Naive B cell (primary cell): ENCODE measurements around the gene CDK14. TPM values are rescaled to one million over a fixed set of nuclear protein-coding genes. Genes with fewer than 3 reads are reported as not detected.

Source experiments
- ATAC-seq, 2 donors: fragments of 150-1000 bp; cut with Tn5 transposase; 2 replicates each; pipeline ENCODE4 v1.10.0; 2021; ENCODE audit warnings: low read depth in 2 of 2, mild to moderate bottlenecking in 2 of 2, moderate library complexity in 2 of 2
- DNase-seq: peaks from one replicate; pipeline ENCODE4 v3.0.0; 2022
- H3K27ac Mint-ChIP-seq, 6 donors: one replicate each; pipeline ENCODE4 v1.8.0; 2020 to 2022; ENCODE audit warnings: mild to moderate bottlenecking in 6 of 6, mixed read lengths in 6 of 6, moderate library complexity in 5 of 6, inconsistent platforms in 2 of 6
- H3K27me3 Mint-ChIP-seq, 3 donors: one replicate each; pipeline ENCODE4 v1.8.0; 2021 to 2022; ENCODE audit warnings: mixed read lengths in 3 of 3, mild to moderate bottlenecking in 1 of 3
- H3K36me3 Mint-ChIP-seq, 2 donors: one replicate each; pipeline ENCODE4 v1.8.0; 2020 to 2022; ENCODE audit warnings: mixed read lengths in 2 of 2, inconsistent platforms in 1 of 2, mild to moderate bottlenecking in 1 of 2
- H3K4me1 Mint-ChIP-seq, 3 donors: one replicate each; pipeline ENCODE4 v1.8.0; 2020 to 2022; ENCODE audit warnings: mixed read lengths in 3 of 3, inconsistent platforms in 1 of 3, mild to moderate bottlenecking in 1 of 3, moderate library complexity in 1 of 3
- H3K4me3 Mint-ChIP-seq, 8 donors: one replicate each; pipeline ENCODE4 v1.8.0; 2020 to 2022; ENCODE audit warnings: mild to moderate bottlenecking in 8 of 8, mixed read lengths in 8 of 8, moderate library complexity in 8 of 8, inconsistent platforms in 2 of 8
- H3K9me3 Mint-ChIP-seq, 7 donors: one replicate each; pipeline ENCODE4 v1.8.0; 2020 to 2022; ENCODE audit warnings: mixed read lengths in 7 of 7, mild to moderate bottlenecking in 5 of 7, inconsistent platforms in 2 of 7, moderate library complexity in 1 of 7
- polyA plus RNA-seq, 6 donors: library from polyadenylated mRNA; unstranded; fragments of 300-500 nt; fragmentation: Illumina TruSeq; gene quantifications; one replicate each; pipeline ENCODE4 v1.2.3, GENCODE V29; 2021; ENCODE audit warnings: low read depth in 6 of 6

CDK14 gene
- polyA plus RNA-seq, 6 donors from 2014 or later = 22.8 to 55.5 (median 42.3) TPM

DNA sequence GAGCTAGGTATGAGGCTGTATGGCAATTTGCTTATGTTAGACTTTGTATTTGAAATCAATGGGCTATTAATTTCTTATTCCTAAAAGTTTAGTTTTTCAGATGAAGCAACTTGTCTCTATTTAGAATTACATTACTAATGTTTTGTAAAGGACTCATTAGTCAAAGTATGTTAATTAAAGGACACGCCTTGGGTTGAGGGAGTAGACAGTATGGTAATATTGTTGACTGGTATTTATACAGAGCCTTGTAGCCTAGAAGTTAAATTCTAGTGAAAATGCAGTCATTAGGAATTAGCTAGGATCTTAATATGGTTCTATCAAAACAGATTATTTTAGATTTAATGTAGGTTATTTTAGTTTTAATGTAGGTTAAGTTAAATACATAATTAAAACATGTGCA is 6.2 kb downstream of the CDK14 start:
- Mint-ChIP-seq H3K27ac (no peak overlapping the region), H3K9me3 (no peaks in the 10 kb centered on the region), H3K4me3 (no peak overlapping the region), H3K4me1 (peaks cover 48 to 76% (median 61%) of the 10 kb centered on the region in 3 donors), H3K27me3 (no peaks in the 10 kb centered on the region), H3K36me3 (no peaks in the 10 kb centered on the region)
- ATAC-seq (no peak), DNase-seq (no peak)

DNA sequence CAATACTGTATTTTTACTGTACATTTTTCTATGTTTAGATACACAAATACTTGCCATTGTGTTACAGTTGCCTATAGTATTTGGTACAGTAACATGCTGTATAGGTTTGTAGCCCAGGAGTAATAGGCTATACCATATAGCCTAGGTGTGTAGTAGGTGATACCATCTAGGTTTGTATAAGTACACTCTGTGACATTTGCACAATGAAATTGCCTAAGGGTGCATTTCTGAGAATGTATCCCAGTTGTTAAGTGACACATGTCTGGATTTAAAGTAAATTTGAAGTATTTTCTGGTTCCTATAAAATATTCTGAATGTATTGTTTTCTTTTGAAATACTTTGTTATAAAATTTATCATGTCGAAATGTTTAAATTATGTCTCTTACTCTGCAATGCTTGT is 7.2 kb downstream of the CDK14 start:
- DNase-seq = no peak
- H3K27ac Mint-ChIP-seq = no peak overlapping the region
- H3K9me3 Mint-ChIP-seq = no peaks in the 10 kb centered on the region
- ATAC-seq = no peak
- H3K27me3 Mint-ChIP-seq = no peaks in the 10 kb centered on the region
- H3K36me3 Mint-ChIP-seq = no peaks in the 10 kb centered on the region
- no peak overlapping the region for H3K4me3 Mint-ChIP-seq
- peaks cover 44 to 66% (median 50%) of the 10 kb centered on the region in 3 donors for H3K4me1 Mint-ChIP-seq

DNA sequence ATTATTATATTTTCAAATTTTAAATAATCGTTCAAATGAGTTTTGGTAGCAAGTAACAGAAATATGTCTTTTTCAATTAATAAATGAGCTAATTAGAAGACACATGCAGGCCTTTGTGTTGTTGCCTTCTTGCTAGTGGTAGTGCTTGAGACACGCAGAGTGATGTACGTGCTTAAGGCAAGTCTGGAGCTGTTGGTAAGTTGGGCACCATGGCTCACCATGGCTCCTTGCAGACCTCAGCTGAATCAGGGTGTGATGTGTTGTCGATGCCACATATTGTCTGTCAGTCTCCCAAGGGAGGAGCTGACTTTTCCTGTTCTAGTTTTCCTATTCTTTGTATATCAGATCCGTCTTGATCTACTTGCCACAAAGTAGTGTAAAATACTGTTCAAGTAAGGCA is 8.3 kb downstream of the CDK14 start:
- peak overlapping the region in 1 of 6 donors; percentile 68 for H3K27ac Mint-ChIP-seq
- peaks cover 43 to 62% (median 48%) of the 10 kb centered on the region in 3 donors for H3K4me1 Mint-ChIP-seq
- DNase-seq (no peak), ATAC-seq (no peak)
- no peaks in the 10 kb centered on the region for H3K27me3 Mint-ChIP-seq
- no peaks in the 10 kb centered on the region for H3K36me3 Mint-ChIP-seq
- no peak overlapping the region for H3K4me3 Mint-ChIP-seq
- no peaks in the 10 kb centered on the region for H3K9me3 Mint-ChIP-seq

DNA sequence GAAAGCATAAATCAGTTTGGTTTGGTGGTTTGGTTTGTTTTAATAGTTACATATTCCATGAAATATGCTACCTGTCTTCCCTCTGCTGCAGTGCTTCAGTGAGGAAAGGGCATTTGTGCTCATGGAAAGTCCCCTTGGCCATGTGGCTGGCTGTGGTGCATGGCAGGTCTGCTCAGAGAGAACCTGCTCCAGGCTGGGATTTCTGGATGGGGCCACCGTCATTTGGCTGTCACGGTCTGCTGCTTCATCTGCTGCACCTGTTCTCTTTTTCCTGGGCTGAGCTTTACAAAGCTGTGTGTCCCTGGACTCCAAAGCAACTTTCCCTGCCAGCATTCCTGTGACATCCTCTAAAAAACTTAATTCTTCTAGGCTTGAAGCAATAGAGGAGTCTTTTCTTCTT is 8.9 kb downstream of the CDK14 start:
- H3K27me3 Mint-ChIP-seq = no peaks in the 10 kb centered on the region
- peaks cover 0 to 5% of the 10 kb centered on the region in 2 donors for H3K36me3 Mint-ChIP-seq
- DNase-seq (peak; percentile 16), ATAC-seq (peak; percentile 45 to 62)
- H3K9me3 Mint-ChIP-seq = no peaks in the 10 kb centered on the region
- H3K27ac Mint-ChIP-seq = peak overlapping the region in 3 of 6 donors; percentile 35 to 68 (median 55)
- peaks cover 43 to 60% (median 48%) of the 10 kb centered on the region in 3 donors for H3K4me1 Mint-ChIP-seq
- peak overlapping the region in 2 of 8 donors; percentile 25 to 30 for H3K4me3 Mint-ChIP-seq

DNA sequence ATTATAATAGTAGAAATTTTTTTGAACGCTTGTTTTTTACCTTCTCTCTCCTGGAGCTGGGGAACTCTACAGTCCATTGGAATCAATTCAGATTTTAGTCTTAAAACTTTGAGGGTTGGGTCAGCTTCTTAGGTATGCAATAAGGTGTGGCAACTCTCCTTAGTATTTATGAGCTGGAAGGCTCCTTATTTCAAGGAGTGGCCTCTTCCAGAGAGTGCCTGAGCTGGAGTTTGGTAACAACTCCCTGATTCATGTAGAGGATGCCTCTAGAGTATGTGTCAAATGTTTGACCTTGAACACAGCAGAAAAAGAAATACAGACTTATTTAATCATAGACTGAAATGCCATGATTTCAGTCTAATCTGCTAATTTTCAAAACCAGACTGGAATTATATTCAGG is 11.1 kb downstream of the CDK14 start:
- Mint-ChIP-seq H3K9me3 (no peaks in the 10 kb centered on the region), H3K27ac (no peak overlapping the region), H3K4me1 (peaks cover 48 to 60% (median 50%) of the 10 kb centered on the region in 3 donors), H3K4me3 (no peak overlapping the region), H3K27me3 (no peaks in the 10 kb centered on the region), H3K36me3 (peaks cover 6 to 8% of the 10 kb centered on the region in 2 donors)
- DNase-seq (no peak), ATAC-seq (no peak)

DNA sequence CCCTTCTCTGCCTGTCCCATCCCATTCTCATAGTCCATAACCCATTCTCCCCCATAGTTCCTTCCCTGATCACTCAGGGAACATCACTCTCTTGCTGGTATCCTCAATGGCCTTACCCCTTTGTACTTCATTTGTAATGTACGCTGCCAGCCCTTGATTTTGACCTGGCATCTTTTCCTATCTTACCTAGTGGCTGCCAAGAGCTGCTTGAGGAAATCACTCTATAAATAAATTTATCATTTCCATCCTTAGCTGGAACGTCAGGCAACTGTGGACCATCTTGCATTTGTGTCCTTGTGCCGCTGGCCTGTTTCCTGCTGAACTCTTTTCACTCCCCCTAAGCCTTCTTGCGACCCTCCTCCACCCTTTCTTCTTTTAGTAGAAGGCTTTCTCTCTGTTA is 14.0 kb downstream of the CDK14 start:
- no peak for ATAC-seq
- DNase-seq = no peak
- H3K4me3 Mint-ChIP-seq = no peak overlapping the region
- H3K4me1 Mint-ChIP-seq = peaks cover 49 to 56% (median 52%) of the 10 kb centered on the region in 3 donors
- H3K9me3 Mint-ChIP-seq = no peaks in the 10 kb centered on the region
- no peaks in the 10 kb centered on the region for H3K27me3 Mint-ChIP-seq
- H3K36me3 Mint-ChIP-seq = peaks cover 6 to 8% of the 10 kb centered on the region in 2 donors
- peak overlapping the region in 1 of 6 donors; percentile 18 for H3K27ac Mint-ChIP-seq

DNA sequence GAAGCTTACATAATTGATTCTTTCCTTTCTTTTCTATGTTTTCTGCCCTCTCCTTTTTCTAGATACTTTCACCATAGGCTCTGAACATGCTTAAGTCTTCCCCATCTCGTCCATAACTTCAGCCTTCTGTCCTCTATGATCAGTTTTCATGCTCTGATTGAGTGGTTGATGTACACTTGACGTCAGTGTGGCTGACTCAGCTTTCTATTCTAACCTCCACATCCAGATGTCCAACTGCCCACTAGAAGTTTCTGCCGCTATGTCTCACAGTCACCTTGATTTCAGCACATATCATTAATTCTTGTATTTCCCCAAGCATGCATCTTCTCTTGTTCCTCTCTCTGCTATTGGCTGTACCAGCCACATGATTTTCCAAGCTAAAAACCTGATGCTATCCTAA is 15.0 kb downstream of the CDK14 start:
- peaks cover 40 to 55% (median 52%) of the 10 kb centered on the region in 3 donors for H3K4me1 Mint-ChIP-seq

DNA sequence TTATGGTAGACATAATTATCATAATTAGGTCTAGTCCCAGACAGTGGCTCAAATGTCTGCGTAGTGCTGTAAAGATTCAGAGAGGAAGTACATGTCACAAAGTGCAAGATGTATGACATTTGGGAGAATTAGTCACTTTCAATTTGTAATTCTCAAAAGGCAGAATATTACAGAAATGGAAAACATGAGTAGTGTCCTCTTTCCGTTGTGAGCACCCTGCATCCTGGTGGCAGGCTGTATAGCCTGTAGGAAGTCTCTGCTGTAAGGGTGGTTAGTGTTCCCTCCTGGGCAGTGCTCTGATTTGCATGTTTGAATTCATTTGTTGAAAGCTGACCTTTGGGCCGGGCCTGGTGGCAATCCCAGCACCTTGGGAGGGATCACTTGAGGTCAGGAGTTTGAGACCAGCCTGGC is 17.0 kb downstream of the CDK14 start:
- peaks cover 44 to 67% (median 60%) of the 10 kb centered on the region in 3 donors for H3K4me1 Mint-ChIP-seq
- peak overlapping the region; percentile 12 to 83 (median 60) for H3K4me3 Mint-ChIP-seq
- peak; percentile 14 for DNase-seq
- no peaks in the 10 kb centered on the region for H3K27me3 Mint-ChIP-seq
- H3K9me3 Mint-ChIP-seq = no peaks in the 10 kb centered on the region
- peaks cover 6 to 8% of the 10 kb centered on the region in 2 donors for H3K36me3 Mint-ChIP-seq
- ATAC-seq = peak; percentile 67 to 80
- peak overlapping the region; percentile 33 to 96 (median 80) for H3K27ac Mint-ChIP-seq

More for the DNA sequence above, 15.0 kb downstream of the CDK14 start:
- peaks cover 6 to 8% of the 10 kb centered on the region in 2 donors for H3K36me3 Mint-ChIP-seq
- DNase-seq (no peak), ATAC-seq (no peak)
- H3K27ac Mint-ChIP-seq = peak overlapping the region in 5 of 6 donors; percentile 39 to 90 (median 72)
- no peak overlapping the region for H3K4me3 Mint-ChIP-seq
- H3K9me3 Mint-ChIP-seq = no peaks in the 10 kb centered on the region
- no peaks in the 10 kb centered on the region for H3K27me3 Mint-ChIP-seq

DNA sequence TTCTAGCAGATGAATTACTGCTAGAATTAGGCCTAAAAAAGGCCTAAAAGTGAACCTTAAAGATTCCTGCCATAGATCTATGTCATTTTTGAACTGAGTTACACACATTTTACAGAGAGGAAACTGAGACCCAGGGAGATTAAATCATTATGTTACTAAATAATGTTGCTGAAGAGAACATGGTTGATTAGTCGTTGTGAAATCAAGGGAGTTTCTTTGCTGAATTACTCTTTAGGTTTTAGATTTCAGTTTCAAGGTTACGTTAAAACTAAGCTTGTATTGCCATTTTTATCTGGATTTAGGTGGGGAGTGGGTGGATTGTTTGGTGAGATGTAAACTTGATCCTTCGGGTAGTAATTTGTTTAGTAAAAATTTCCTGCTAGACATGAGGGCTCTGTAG is 21.3 kb downstream of the CDK14 start:
- Mint-ChIP-seq H3K4me1 (peaks cover 40 to 61% (median 57%) of the 10 kb centered on the region in 3 donors), H3K27ac (peak overlapping the region in 3 of 6 donors; percentile 0 to 65 (median 6)), H3K9me3 (no peaks in the 10 kb centered on the region), H3K27me3 (no peaks in the 10 kb centered on the region), H3K36me3 (no peaks in the 10 kb centered on the region), H3K4me3 (no peak overlapping the region)
- ATAC-seq (no peak), DNase-seq (no peak)

DNA sequence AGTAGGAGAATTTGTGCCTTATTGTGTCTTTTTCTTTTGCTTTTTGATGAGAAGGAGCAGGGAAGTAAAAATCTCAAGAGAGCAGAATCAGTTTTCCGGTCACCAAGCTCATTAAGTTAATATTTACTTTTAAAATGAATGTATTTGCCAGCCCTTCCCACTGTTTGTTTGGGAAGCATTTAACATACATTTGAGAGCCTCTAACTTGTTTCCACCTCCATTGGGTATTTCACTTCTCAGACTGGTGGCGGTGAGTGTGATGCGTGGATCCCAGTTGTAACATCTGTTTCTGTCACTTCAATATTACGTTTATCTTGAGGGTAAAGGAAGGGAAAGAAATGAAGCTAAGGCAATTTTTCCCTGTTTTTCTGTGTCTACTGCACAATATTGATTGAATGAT is 22.8 kb downstream of the CDK14 start:
- no peaks in the 10 kb centered on the region for H3K36me3 Mint-ChIP-seq

DNA sequence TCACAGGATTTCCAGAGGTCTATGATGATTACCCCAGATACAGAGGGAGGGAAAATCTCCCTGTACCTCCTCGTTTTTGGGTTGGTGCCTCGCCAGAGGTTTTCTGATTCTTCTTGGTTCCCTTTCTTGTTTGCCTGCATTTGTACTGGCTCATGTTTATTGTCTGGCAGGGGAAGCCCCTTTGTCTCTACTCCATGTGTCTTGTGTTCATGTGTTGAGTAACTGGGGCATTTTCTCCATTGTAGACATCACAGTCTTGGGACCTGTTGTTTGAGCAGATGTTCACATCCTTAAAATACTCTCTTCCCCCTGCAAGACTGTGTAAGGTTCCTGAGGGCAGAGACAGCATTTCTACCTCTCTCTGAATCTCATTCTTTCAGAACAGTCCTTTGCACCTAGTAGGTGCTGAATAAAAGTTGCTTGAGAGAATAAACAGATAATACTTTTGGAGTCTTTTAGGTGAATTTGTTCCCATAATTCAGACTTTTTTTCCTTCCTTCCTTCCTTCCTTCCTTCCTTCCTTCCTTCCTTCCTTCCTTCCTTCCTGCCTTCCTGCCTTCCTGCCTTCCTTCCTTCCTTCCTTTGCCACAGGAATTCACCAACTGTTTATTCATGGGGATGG is 25.1 kb downstream of the CDK14 start:
- Mint-ChIP-seq H3K4me3 (peak overlapping the region in 1 of 8 donors; percentile 65), H3K27ac (peak overlapping the region in 4 of 6 donors; percentile 4 to 79 (median 58)), H3K9me3 (no peaks in the 10 kb centered on the region), H3K36me3 (peaks cover 0 to 5% of the 10 kb centered on the region in 2 donors), H3K27me3 (no peaks in the 10 kb centered on the region), H3K4me1 (peaks cover 33 to 65% (median 51%) of the 10 kb centered on the region in 3 donors)
- DNase-seq (no peak), ATAC-seq (peak; percentile 76 to 83)

More for the DNA sequence above, 22.8 kb downstream of the CDK14 start:
- DNase-seq = no peak
- H3K4me3 Mint-ChIP-seq = no peak overlapping the region
- H3K27me3 Mint-ChIP-seq = no peaks in the 10 kb centered on the region
- H3K27ac Mint-ChIP-seq = no peak overlapping the region
- no peaks in the 10 kb centered on the region for H3K9me3 Mint-ChIP-seq
- no peak for ATAC-seq
- H3K4me1 Mint-ChIP-seq = peaks cover 33 to 61% (median 50%) of the 10 kb centered on the region in 3 donors

DNA sequence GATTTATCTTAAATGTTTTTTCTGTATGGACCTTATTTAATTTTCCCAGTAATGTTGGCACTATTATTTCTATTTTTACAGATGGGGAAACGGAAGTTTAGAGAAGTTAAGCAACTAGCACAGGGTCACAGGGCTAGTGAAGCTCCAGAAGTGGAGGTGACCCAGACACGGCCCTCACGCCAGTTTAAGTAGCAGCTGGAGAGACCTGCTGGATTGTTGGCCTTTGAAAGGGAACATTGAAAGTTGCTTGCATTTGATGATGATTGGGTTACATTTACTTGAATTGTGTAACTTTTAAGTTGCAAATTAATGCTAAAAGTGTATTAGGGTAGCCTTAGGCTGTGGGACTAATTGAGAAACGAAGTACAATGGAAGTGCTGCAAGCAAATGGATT is 25.6 kb downstream of the CDK14 start:
- peak overlapping the region in 3 of 6 donors; percentile 38 to 79 (median 49) for H3K27ac Mint-ChIP-seq
- no peaks in the 10 kb centered on the region for H3K27me3 Mint-ChIP-seq
- H3K36me3 Mint-ChIP-seq = peaks cover 0 to 5% of the 10 kb centered on the region in 2 donors
- DNase-seq (no peak), ATAC-seq (no peak)
- peaks cover 33 to 62% (median 51%) of the 10 kb centered on the region in 3 donors for H3K4me1 Mint-ChIP-seq
- no peaks in the 10 kb centered on the region for H3K9me3 Mint-ChIP-seq
- H3K4me3 Mint-ChIP-seq = peak overlapping the region in 1 of 8 donors; percentile 65

DNA sequence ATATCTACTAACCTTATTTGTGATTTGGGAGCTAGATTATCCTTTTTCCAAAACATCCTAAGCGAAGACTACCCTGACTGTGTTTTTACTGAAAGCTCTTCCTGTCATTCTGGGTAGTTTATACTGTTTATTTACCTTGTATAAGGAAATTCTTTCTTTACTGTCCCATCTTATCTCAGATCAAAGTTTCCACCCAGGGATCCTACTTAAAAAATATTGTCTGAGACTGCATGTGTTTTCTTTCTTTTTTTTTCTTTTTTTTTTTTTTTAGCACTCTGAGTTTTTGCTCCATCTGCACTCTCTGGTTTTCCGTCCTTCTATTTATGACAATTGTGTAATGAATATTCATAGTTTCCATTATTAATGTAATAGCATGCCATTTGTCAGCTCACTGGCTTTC is 26.5 kb downstream of the CDK14 start:
- H3K9me3 Mint-ChIP-seq = no peaks in the 10 kb centered on the region
- ATAC-seq = no peak

DNA sequence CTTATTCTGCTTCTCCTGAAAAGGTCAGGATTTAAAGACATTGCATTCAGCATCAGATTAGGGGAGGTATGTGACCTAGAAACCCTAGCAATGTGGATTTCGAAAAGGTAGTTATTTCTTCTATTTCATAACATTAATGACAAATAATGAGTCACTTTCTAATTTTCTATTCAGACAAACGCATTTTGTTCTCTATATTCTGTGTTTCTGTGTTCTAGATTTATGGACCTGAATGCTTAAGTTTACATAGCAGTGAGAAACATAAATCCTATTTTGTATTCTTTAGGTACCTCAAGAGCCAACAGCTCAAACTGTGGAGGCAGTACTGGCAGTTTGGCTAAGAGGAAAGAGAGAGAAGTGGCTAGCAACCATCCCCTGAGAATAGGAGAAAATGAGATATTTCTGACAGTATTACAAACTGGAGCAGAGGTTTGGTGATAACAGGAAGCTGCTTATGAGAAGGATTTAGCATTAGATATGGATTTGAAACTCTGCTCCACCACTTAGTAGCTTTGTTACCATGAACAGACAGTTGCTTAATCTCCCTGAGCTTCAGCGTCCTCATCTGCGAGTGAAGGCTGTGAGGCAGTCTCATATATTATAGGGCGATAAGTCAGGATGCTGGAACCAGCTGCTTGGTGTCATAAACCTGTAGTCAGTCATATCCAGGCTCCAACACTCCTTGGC is 28.2 kb downstream of the CDK14 start:
- Mint-ChIP-seq H3K27me3 (no peaks in the 10 kb centered on the region), H3K27ac (peak overlapping the region in 5 of 6 donors; percentile 14 to 63 (median 44)), H3K4me1 (peaks cover 23 to 54% (median 53%) of the 10 kb centered on the region in 3 donors), H3K9me3 (no peaks in the 10 kb centered on the region), H3K4me3 (no peak overlapping the region), H3K36me3 (peaks cover 0 to 5% of the 10 kb centered on the region in 2 donors)
- DNase-seq = no peak
- ATAC-seq = no peak

More for the DNA sequence above, 26.5 kb downstream of the CDK14 start:
- Mint-ChIP-seq H3K36me3 (peaks cover 0 to 5% of the 10 kb centered on the region in 2 donors), H3K4me1 (peaks cover 25 to 53% (median 50%) of the 10 kb centered on the region in 3 donors), H3K27ac (peak overlapping the region in 1 of 6 donors; percentile 83), H3K4me3 (no peak overlapping the region), H3K27me3 (no peaks in the 10 kb centered on the region)
- no peak for DNase-seq
